Stimulated activated CD4-positive, alpha-beta T cell treated with anti-CD3 and anti-CD28 coated beads, Interleukin-2, amount 100 ng/mL, for 24 hours (primary cell): ENCODE results near the gene ELMO2.

Experiments used
- DNase-seq, 2 donors: peaks; one replicate each; pipeline ENCODE4 v3.0.0-alpha.2; 2020

Gene ELMO2

GRCh38 chr20:46350201-46350985, 56.0 kb downstream of the ELMO2 start:
- DNase-seq = peak in 1 of 2 donors; percentile 14

GRCh38 chr20:46349742-46350056, 56.7 kb downstream of the ELMO2 start:
- no peak for DNase-seq

GRCh38 chr20:46349035-46349741, 57.2 kb downstream of the ELMO2 start:
- DNase-seq = peak; percentile 57 to 64

- no peak for DNase-seq
Measured at GRCh38 chr20:46347841-46348803, 58.3 kb downstream of the ELMO2 start.

- DNase-seq = no peak
Measured at GRCh38 chr20:46346770-46347169, 59.6 kb downstream of the ELMO2 start.

GRCh38 chr20:46344488-46345162, 61.8 kb downstream of the ELMO2 start:
- no peak for DNase-seq

GRCh38 chr20:46343975-46344357, 62.4 kb downstream of the ELMO2 start:
- no peak for DNase-seq

GRCh38 chr20:46343348-46343974, 63.0 kb downstream of the ELMO2 start:
- no peak for DNase-seq

- DNase-seq = no peak
Measured at GRCh38 chr20:46342451-46343347, 63.7 kb downstream of the ELMO2 start.

- no peak for DNase-seq
Measured at GRCh38 chr20:46342010-46342378, 64.4 kb downstream of the ELMO2 start.

GRCh38 chr20:46341074-46342009, 65.1 kb downstream of the ELMO2 start:
- DNase-seq = no peak

GRCh38 chr20:46339037-46339436, 67.4 kb downstream of the ELMO2 start:
- no peak for DNase-seq

- DNase-seq = no peak
Measured at GRCh38 chr20:46336735-46337134, 69.7 kb downstream of the ELMO2 start.

GRCh38 chr20:46334303-46334904, 72.0 kb downstream of the ELMO2 start:
- DNase-seq = no peak

- no peak for DNase-seq
Measured at GRCh38 chr20:46333161-46333991, 73.0 kb downstream of the ELMO2 start.

GRCh38 chr20:46332373-46333160, 73.8 kb downstream of the ELMO2 start:
- DNase-seq = no peak

- no peak for DNase-seq
Measured at GRCh38 chr20:46331611-46332361, 74.6 kb downstream of the ELMO2 start.
